ENCODE results near the gene CFAP251.
"Not testable (repeated sequence)": the region's sequence is repeated elsewhere in the genome, so short reads cannot be mapped to it uniquely, and the experiment has no call there.

CFAP251 gene

GRCh38 chr12:121917950-121918678 is at the start of gene CFAP251:
Gene CFAP251, plus strand, starts transcription at chr12:121918592. Its CDS starts 2,714 bp downstream, at chr12:121921306.
- peak; percentile 97 for DNase-seq (ENCODE audit: low spot score)

DNA sequence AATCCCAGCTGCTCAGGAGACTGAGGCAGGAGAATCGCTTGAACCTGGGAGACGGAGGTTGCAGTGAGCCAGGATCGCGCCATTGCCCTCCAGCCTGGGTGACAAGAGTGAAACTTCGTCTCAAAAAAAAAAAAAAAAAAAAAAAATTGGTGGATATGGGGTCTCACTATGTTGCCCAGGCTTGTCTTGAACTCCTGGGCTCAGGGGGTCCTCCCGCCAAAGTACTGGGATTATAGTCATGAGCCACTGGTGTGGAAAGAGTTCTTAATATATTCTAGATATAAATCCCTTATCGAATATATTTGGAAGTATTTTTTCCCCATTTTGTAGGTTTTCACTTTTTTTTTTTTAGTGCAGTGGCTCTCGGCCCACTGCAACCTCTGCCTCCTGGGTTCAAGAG is 49.2 kb upstream of the CFAP251 start:
- not testable (repeated sequence) for DNase-seq (ENCODE audit: low spot score)

- DNase-seq (ENCODE audit: low spot score) = peak; percentile 88
Observed at GRCh38 chr12:121871467-121871866, 46.9 kb upstream of the CFAP251 start.

GRCh38 chr12:121872546-121873215 is 45.7 kb upstream of the CFAP251 start:
- DNase-seq (ENCODE audit: low spot score) = peak; percentile 40

- DNase-seq (ENCODE audit: low spot score) = no peak
Observed at GRCh38 chr12:121873216-121873569, 45.2 kb upstream of the CFAP251 start.

GRCh38 chr12:121874071-121874470 is 44.3 kb upstream of the CFAP251 start:
- DNase-seq (ENCODE audit: low spot score) = no peak

- no peak for DNase-seq (ENCODE audit: low spot score)
Observed at GRCh38 chr12:121875582-121875981, 42.8 kb upstream of the CFAP251 start.

GRCh38 chr12:121876080-121876447 is 42.3 kb upstream of the CFAP251 start:
- not testable (repeated sequence) for DNase-seq (ENCODE audit: low spot score)

DNA sequence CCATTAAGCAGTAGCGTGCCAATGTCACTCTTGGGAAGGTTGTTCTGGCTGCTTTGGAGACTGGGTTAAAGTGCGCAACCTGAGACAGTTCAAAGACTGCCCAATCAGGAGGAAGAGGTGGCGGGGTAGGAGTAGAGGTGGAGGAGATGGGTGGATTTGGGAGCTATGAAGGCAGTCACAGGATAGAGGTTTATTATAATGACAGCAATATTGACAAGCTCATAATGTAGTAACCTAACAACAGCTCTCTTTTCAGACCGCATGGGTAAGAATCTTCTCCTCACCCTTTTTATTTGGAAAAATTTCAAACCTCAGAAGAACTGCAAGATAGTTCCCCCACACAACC is 35.1 kb upstream of the CFAP251 start:
- no peak for DNase-seq (ENCODE audit: low spot score)

GRCh38 chr12:121885129-121885528 is 33.3 kb upstream of the CFAP251 start:
- not testable (repeated sequence) for DNase-seq (ENCODE audit: low spot score)

DNA sequence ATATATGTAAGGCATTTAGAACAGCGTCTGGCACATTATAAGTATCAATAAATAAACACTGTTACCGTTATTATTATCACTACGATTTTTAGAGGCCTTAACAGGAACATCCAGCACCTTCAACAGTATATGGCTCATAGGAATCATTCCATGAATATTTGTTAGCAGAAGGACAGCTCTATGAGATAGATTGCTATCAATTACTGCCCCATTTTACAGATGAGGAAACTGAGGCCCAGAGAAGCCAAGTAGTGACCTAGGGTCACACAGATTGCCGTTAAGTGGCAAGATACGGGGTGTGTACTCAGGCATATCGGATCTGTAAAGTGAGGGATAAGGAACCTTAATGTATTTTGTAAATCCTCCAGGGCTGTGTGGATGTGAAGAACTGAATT is 30.3 kb upstream of the CFAP251 start:
- no peak for DNase-seq (ENCODE audit: low spot score)

DNA sequence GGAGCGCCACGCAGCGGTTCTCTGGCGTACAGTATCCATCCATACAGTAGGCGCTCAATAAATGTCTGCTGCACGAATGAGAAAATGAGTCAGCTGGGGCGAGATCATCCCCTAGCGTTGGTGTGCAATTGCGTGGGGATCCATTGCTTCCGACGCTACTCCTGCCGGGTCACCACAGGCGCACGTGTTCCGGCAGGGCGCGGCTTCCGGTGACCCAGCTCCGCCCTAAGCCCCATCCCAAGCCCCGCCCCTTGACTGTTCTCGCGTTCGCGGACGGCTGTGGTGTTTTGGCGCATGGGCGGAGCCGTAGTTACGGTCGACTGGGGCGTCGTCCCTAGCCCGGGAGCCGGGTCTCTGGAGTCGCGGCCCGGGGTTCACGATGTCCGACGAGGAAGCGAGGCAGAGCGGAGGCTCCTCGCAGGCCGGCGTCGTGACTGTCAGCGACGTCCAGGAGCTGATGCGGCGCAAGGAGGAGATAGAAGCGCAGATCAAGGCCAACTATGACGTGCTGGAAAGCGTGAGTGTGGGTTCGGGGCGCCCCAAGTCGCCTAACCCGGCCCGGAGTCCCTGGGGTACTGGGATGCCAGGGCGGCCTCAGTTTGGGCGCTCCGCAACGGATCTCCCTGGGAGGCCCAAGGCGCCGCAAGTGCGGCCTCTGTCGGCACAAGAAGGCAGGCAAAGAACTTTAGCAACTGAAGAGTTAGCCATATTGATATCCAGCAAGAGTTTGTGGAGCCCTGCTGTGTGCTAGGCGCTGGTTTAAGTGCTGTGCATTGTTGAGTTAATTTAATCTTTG is 29.7 kb upstream of the CFAP251 start, which contains the start of gene PSMD9:
Gene PSMD9 (plus strand): TSS at position 313 of the 796 bp plus-strand sequence. CDS start 67 bp downstream, at position 380.
- peak; percentile 98 for DNase-seq (ENCODE audit: low spot score)

DNA sequence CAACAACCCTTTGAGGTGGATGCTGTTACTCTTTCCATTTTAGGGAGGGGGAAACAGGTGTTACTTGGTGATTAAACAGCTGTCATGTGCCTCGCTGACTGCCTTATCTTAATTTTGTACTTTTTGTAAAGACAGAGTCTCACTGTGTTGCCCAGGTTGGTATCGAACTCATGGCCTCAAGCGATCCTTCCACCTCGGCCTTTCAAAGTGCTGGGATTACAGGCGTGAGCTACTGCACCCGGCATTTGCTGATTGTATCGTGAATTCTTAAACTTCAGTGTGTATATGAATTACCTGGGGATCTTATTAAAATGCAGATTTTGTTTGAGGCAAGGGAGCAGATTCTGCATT is 29.1 kb upstream of the CFAP251 start:
- DNase-seq (ENCODE audit: low spot score) = no peak

GRCh38 chr12:121889661-121890060 is 28.7 kb upstream of the CFAP251 start:
- not testable (repeated sequence) for DNase-seq (ENCODE audit: low spot score)

DNA sequence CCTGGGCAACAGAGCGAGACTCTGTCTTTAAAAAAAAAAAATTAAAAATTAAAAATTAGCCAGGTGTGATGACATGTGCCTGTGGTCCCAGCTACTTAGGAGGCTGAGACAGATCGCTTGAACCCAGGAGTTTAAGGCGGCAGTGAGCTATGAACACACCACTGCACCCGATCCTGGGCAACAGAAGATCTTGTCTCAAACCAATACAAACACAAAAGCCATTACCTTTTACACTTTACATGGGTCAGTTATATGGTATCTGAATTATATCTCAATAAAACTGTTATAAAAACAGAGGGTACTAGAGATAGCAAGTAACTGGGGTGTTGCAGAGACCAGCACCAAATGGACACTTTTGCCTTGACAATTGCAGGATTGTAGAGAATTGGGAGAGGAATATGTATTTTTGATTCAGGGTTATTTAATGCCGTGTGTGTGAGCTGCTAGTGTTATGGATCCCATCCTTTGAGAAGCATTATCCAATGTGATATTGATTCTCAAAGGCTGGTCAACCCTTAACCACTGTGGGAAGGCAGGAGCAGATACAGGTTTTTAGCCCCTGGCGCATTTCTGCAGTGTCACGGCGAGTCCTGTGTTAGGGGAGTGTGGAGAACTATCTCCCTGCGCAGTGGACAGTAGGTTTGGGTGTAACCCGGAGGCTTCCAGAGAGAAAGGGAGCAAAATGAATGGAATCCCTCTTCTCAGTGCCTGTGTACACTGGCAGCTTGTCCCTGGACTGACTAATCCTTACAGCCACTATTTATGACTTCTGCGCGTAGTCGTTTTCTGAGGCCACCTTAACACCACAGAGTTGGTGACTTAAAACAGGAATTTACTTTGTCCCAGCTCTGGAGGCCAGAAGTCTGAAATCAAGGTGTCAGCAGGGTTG is 25.5 kb upstream of the CFAP251 start:
- peak; percentile 50 for DNase-seq (ENCODE audit: low spot score)

DNA sequence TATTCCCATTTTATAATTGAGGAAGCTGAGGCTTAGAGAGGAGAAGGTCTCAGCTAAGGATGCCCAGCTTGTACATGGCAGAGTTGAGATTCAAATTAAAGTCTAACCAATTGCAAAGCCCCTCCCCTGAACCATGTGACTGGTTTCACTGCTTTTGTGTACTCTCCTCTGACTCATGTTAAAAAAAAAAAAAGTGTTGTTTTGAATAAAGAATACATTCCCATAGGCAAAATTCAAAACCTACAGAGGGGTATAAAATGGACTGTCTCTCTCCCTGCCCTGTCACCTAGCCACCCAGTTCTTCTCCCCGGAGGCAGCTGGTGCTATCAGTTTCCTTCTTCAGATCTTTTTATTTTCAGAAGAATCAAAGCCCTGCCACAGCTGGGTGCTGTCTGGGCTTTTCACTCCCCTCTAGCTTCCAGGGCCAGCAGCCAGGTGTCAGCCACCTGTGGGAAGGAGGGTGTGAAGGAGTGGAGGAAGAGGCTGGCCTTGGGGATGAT is 24.4 kb upstream of the CFAP251 start:
- DNase-seq (ENCODE audit: low spot score) = no peak

- no peak for DNase-seq (ENCODE audit: low spot score)
Observed at GRCh38 chr12:121894633-121895032, 23.8 kb upstream of the CFAP251 start.

GRCh38 chr12:121898287-121898686 is 20.1 kb upstream of the CFAP251 start:
- no peak for DNase-seq (ENCODE audit: low spot score)

DNA sequence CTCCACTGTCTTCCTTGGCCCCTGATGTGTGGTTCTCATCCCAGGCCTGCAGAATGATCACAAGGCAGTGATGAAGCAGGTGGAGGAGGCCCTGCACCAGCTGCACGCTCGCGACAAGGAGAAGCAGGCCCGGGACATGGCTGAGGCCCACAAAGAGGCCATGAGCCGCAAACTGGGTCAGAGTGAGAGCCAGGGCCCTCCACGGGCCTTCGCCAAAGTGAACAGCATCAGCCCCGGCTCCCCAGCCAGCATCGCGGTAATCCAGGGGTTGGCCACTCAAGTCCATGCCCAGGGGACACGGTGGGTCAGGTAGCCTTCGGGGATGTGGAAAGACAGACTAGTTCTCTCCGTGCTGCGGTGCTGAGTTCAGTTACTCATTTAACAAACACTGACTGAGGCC is 18.8 kb upstream of the CFAP251 start:
- no peak for DNase-seq (ENCODE audit: low spot score)

GRCh38 chr12:121903202-121903601 is 15.2 kb upstream of the CFAP251 start:
- no peak for DNase-seq (ENCODE audit: low spot score)

DNA sequence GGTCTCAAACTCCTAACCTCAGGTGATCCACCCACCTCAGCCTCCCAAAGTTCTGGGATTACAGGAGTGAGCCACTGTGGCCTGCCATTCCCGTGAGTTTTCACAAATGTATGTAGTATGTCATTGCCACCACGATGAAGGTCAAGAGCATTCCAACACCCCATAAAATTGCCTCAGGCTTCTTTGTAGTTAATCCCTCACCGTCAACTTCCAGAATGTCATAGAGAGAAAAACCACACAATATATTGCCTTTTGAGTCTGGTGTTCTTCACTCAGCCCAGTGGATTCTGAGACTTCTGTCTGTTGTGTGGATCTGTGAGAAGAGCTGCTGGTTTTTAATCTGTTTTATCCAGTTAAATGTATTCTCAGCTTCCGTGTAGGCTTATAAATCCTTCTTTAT is 12.6 kb upstream of the CFAP251 start:
- no peak for DNase-seq (ENCODE audit: low spot score)

GRCh38 chr12:121908702-121909101 is 9.7 kb upstream of the CFAP251 start:
- DNase-seq (ENCODE audit: low spot score) = no peak

All from hematopoietic multipotent progenitor cell treated with erythropoietin and hydrocortisone succinate and interleukin-3 and kit ligand, for 17 days (in vitro differentiated cells).